ENCODE data around the gene ARHGAP24.

DNA sequence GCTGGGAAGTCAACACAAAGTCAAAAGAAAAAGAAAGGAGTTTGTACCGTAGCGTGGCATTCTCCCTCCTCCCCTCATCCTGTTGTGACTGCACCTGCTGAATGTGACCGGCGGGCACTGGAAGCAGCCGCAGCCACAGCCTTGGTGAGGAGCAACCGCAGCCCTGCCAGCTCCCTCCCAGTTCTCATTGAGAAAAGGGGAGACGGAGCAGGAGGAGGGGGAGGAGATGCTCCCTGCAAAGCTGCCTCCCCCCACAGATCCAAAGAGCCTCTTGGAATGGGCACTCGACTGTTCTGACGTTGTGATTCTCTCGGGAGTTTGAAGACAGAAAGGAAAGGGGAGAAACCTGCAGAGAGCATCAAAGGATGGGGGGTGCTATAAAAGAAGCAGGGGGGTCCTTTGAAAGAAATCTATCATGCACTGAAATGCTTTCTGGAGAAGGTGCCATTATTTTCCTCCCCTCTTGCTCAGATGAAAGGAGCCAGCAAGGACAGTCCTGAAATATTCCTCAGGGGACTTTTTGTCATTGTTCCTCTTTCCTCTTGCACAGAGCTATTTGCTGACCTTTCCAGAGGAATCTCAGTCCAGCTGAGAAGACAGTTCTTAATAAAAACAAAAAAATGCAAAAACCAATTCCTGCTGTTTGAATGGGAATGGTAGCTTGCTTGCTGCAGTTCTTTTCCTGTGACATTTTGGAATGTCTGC, 455.2 kb downstream of the ARHGAP24 start:
- TF ChIP-seq, protein P1, sequence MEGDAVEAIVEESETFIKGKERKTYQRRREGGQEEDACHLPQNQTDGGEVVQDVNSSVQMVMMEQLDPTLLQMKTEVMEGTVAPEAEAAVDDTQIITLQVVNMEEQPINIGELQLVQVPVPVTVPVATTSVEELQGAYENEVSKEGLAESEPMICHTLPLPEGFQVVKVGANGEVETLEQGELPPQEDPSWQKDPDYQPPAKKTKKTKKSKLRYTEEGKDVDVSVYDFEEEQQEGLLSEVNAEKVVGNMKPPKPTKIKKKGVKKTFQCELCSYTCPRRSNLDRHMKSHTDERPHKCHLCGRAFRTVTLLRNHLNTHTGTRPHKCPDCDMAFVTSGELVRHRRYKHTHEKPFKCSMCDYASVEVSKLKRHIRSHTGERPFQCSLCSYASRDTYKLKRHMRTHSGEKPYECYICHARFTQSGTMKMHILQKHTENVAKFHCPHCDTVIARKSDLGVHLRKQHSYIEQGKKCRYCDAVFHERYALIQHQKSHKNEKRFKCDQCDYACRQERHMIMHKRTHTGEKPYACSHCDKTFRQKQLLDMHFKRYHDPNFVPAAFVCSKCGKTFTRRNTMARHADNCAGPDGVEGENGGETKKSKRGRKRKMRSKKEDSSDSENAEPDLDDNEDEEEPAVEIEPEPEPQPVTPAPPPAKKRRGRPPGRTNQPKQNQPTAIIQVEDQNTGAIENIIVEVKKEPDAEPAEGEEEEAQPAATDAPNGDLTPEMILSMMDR (IDR thresholded peaks at IDR 0.05; ENCODE audit: poor library complexity), result no peak
- no peak for TF ChIP-seq EZH2 (IDR thresholded peaks at IDR 0.05; ENCODE audit: borderline replicate concordance)
